Measurements from ENCODE around the gene RASSF1. TPM values are rescaled to one million over a fixed set of nuclear protein-coding genes. Genes with fewer than 3 reads are reported as not detected.

The RASSF1 gene
- polyA plus RNA-seq, 2 of the 4 experiments (the other 2 are of a cell fraction), result 14.4 to 15.4 TPM

GRCh38 chr3:50323614-50324199 is 16.9 kb downstream of the RASSF1 start:
- no peak for ATAC-seq
- no peak for FAIRE-seq
- no peak overlapping the region for H3K4me3 ChIP-seq
- H3K4me1 ChIP-seq, result peaks cover 26% of the 10 kb centered on the region
- WGBS (ENCODE audit: missing lambda C conversion rate), result 100% methylated on average over 1 of the region's 5 CpGs
- H3K4me2 ChIP-seq, result no peak overlapping the region
- no peak overlapping the region for H3K27ac ChIP-seq
- TF ChIP-seq ZNF302 (CRISPR knock-in tag; IDR thresholded peaks at IDR 0.05) (no peak), HOXB13 (CRISPR knock-in tag; IDR thresholded peaks at IDR 0.05; ENCODE audit: low read depth) (no peak), JUNB (IDR thresholded peaks at IDR 0.05) (no peak), ESRRA (IDR thresholded peaks at IDR 0.05; ENCODE audit: borderline replicate concordance, low read length) (no peak), HEYL (CRISPR knock-in tag; IDR thresholded peaks at IDR 0.05) (no peak), KDM1A (IDR thresholded peaks at IDR 0.05; ENCODE audit: low read depth) (no peak), NPAS2 (CRISPR knock-in tag; IDR thresholded peaks at IDR 0.05; ENCODE audit: borderline replicate concordance) (no peak), ZFP36 (IDR thresholded peaks at IDR 0.05; ENCODE audit: borderline replicate concordance, partially characterized antibody) (no peak), CHD4 (IDR thresholded peaks at IDR 0.05; ENCODE audit: borderline replicate concordance) (no peak), FOSB (CRISPR knock-in tag; IDR thresholded peaks at IDR 0.05) (no peak), EHF (CRISPR knock-in tag; IDR thresholded peaks at IDR 0.05) (no peak), CBX8 (IDR thresholded peaks at IDR 0.05) (no peak), PHF8 (IDR thresholded peaks at IDR 0.05; ENCODE audit: borderline replicate concordance, low read depth) (no peak), ZSCAN20 (CRISPR knock-in tag; IDR thresholded peaks at IDR 0.05) (no peak)
- TF ChIP-seq, protein P1, sequence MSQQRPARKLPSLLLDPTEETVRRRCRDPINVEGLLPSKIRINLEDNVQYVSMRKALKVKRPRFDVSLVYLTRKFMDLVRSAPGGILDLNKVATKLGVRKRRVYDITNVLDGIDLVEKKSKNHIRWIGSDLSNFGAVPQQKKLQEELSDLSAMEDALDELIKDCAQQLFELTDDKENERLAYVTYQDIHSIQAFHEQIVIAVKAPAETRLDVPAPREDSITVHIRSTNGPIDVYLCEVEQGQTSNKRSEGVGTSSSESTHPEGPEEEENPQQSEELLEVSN (IDR thresholded peaks at IDR 0.05; ENCODE audit: borderline replicate concordance, low read depth), result no peak
- TF ChIP-seq, protein P2, sequence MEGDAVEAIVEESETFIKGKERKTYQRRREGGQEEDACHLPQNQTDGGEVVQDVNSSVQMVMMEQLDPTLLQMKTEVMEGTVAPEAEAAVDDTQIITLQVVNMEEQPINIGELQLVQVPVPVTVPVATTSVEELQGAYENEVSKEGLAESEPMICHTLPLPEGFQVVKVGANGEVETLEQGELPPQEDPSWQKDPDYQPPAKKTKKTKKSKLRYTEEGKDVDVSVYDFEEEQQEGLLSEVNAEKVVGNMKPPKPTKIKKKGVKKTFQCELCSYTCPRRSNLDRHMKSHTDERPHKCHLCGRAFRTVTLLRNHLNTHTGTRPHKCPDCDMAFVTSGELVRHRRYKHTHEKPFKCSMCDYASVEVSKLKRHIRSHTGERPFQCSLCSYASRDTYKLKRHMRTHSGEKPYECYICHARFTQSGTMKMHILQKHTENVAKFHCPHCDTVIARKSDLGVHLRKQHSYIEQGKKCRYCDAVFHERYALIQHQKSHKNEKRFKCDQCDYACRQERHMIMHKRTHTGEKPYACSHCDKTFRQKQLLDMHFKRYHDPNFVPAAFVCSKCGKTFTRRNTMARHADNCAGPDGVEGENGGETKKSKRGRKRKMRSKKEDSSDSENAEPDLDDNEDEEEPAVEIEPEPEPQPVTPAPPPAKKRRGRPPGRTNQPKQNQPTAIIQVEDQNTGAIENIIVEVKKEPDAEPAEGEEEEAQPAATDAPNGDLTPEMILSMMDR (IDR thresholded peaks at IDR 0.05), result no peak
- TF ChIP-seq, protein P3, sequence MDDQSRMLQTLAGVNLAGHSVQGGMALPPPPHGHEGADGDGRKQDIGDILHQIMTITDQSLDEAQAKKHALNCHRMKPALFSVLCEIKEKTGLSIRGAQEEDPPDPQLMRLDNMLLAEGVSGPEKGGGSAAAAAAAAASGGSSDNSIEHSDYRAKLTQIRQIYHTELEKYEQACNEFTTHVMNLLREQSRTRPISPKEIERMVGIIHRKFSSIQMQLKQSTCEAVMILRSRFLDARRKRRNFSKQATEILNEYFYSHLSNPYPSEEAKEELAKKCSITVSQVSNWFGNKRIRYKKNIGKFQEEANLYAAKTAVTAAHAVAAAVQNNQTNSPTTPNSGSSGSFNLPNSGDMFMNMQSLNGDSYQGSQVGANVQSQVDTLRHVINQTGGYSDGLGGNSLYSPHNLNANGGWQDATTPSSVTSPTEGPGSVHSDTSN (IDR thresholded peaks at IDR 0.05), result no peak
- CTCF ChIA-PET, result interaction anchor here (0.5 to 5.1 kb wide), 26 partner anchors 9 to 321 kb away, joined by 3 to 56 read pairs (median 5); partner anchors contain the start of genes GNAT1, HYAL1, HYAL3 and IFRD2
- no peak for DNase-seq (ENCODE audit: low read depth in 1 of 2, low spot score in 1 of 2)
- no peaks in the 10 kb centered on the region for H3K9me3 ChIP-seq
- POLR2A ChIA-PET, result interaction anchor here (1.0 kb wide), 1 partner anchor 14 kb away, joined by 4 read pairs; no protein-coding TSS in a partner anchor

- Histone ChIP-seq H3K4me3 (no peak overlapping the region), H3K4me2 (no peak overlapping the region), H3K9me3 (no peaks in the 10 kb centered on the region), H3K27ac (no peak overlapping the region), H3K4me1 (peaks cover 23% of the 10 kb centered on the region)
- DNase-seq (ENCODE audit: low read depth in 1 of 2, low spot score in 1 of 2), result no peak
- no peak for FAIRE-seq
- TF ChIP-seq SMC3 (IDR thresholded peaks at IDR 0.05), result no peak
- no peak for ATAC-seq
- 68% methylated on average over 3 of the region's 4 CpGs for WGBS (ENCODE audit: missing lambda C conversion rate)
- ChIA-PET POLR2A (interaction anchor here (1.0 kb wide), 1 partner anchor 14 kb away, joined by 4 read pairs; no protein-coding TSS in a partner anchor), CTCF (interaction anchor here (1.1 to 5.1 kb wide), 9 partner anchors 8 to 129 kb away, joined by 3 to 56 read pairs (median 9); partner anchors contain the start of genes HYAL3, IFRD2, LSMEM2 and NAA80)
Observed at GRCh38 chr3:50323092-50323600, 17.5 kb downstream of the RASSF1 start.
